Endometrium (tissue), 2 donors: ENCODE data around the gene FAF1.
"Not testable (repeated sequence)": the region's sequence is repeated elsewhere in the genome, so short reads cannot be mapped to it uniquely, and the experiment has no call there.

Experiments used
- FAIRE-seq: peaks from 2 replicates; lab custom pipeline; 2012; peaks lifted over from hg19 to GRCh38; lab: Jason Lieb, UNC
- donor health status: control.
- donor health status: control.

FAF1 gene

DNA sequence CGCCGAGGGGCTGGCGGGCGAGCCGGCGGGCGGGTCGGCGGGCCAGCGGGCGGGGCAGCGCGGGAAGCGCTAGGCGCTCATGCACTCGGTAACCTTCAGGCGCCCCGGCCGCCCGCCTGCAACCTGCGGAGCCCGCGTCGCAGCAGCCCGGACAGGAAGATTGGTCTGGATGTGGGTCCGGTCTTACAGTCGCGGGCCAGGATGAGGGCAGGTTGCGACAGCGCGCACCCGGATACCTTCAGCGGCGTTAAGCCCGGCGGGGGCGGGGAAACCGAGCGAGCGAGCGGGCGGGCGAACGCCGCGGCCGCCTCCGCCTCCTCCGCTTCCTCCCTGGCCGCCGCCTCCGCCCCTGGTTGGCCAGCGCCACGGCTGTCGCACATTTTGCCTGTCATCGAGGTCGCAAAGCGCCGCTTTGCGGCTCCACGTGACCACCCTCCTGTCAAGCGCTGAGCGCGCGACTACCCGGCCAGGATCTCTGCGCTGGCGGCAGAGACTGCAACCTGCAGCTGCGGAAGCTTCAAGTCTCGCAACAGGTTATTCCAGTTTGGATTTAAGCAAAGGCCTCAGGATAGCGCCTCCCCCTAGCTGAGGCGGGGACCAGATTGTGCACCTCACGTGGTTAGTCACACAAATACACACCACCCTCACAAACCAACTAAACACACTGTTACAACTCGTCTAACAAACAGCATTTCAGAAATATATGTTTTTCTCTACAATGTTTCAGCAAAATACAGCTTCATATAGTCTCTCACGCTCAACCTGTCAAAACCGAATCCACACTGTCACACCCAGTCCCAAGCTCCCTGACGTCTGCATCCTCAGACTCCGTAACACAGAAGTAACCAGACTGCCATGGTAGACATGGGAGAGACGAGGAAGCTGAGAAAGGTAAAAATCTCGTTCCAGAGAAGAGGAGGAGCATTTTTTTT is at the start of gene FAF1:
Gene FAF1 (minus strand): TSS at position 355 of the 932 bp plus-strand sequence. CDS start 456 bp downstream, outside the sequence.
- no peak for FAIRE-seq

DNA sequence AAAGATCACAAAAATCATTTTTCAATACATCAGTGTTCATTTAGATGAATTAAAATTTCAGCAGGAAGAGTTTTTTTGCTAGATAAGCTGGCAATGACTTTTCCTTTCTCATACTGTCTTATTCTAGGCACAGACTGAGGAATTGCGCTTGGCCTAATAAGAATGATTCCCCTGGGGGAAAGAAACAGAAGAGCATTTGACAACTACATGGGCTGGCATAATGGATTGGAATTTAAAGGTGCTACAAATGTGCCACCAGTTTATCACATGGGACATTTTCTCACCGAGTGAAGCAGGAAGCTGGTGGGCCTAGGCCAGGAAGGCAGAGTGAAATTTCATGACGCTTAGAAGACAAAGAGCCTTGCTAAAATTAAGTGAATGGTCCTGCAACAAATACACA is 49.3 kb upstream of the FAF1 start:
- FAIRE-seq: no peak

DNA sequence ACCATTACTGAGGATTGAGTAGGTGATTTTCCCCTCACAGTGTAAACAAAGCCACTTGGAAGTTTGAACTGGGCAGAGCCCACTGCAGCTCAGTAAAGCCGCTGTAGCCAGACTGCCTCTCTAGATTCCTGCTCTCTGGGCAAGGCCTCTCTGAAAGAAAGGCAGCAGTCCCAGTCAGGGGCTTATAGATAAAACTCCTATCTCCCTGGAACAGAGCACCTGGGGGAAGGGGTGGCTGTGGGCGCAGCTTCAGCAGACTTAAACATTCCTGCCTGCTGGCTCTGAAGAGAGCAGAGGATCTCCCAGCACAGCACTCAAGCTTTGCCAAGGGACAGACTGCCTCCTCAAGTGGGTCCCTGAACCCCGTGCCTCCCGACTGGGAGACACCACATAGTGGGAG is 45.5 kb upstream of the FAF1 start:
- not testable (repeated sequence) for FAIRE-seq

DNA sequence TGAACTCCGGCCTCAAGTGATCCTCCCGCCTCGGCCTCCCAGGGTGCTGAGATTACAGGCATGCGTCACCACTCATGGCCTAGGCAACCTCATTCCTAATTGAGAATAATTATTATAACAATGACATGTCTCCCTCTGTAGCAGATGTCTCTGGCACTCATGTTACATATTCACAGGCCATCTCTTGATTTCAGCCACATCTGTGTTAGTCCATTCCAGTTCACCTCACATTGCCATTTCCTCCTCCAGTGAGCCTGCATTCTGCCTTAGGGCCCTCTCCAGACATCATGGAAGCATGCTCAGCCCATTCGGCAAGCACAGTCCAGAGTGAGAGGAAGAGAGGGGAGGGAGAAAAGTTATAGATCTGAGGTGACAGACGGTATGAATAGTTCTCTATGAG is 42.4 kb upstream of the FAF1 start:
- no peak for FAIRE-seq

DNA sequence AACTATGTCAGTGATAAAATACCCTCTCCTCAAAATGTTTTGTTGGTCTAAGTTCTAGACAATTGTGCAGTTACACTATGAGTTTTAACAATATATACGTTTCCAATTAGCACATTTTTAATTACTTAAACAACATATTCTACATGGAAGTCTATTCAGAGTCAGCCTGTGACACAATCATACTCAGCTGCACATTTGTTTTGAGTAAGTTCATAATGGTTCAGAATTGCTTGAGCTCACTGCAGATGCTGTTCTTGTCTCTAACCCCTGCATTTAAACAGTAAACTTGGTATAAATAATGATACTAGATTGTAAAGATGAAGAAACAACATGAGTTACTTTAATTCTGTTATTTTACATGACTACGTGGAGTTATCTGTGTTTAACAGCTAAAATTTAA is 40.6 kb upstream of the FAF1 start:
- no peak for FAIRE-seq

DNA sequence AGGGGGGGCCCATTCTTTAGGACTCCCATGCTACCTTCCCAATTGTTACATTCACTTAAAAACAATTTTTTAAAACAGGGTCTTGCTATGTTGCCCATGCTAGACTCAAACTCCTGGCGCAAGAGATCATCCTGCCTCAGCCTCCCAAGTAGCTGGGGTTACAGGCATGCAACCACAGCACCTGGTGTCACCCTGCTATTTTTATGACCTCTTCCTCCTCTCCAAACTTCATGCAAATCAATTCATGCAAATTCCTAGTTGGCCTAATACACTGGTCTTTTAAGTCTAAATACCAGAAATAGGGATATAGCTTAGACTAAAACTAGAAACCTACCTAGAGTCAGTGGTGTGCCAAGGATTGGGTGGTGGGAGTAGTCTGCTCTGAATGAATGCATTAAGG is 40.1 kb upstream of the FAF1 start:
- FAIRE-seq: no peak

DNA sequence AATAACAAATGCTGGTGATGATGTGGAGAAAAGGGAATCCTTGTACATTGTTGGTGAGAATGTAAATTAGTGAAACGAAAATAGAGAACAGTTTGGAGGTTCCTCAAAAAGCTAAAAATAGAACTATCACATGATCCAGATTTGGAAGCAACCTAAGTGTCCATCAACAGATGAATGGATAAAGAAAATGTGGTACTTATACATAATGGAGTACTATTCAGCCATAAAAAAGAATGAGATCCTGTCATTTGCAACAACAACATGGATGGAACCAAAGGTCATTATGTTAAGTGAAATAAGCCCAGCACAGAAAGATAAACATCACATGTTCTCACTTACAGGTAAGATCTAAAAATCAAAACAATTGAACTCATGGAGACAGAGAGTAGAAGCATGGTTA is 39.3 kb upstream of the FAF1 start:
- FAIRE-seq: not testable (repeated sequence)

DNA sequence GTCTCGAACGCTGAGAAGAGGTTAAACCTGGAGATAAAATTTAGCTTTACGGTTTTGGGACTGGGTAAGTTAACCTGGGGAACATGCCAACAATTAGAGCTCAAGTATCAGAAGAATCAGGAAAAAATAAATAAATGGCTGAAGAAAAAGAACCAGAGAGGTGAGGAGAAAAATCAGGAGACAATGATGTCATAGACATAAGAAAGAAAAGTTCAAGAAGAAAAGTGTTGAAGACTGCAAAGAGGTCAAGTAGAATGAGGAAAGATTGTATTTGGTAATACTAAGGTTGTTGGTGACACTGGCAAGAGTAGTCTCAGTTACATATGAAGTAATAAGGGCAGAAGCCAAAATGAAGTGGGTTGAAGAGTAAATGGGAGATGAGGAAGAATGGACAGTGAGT is 36.0 kb upstream of the FAF1 start:
- FAIRE-seq: no peak

DNA sequence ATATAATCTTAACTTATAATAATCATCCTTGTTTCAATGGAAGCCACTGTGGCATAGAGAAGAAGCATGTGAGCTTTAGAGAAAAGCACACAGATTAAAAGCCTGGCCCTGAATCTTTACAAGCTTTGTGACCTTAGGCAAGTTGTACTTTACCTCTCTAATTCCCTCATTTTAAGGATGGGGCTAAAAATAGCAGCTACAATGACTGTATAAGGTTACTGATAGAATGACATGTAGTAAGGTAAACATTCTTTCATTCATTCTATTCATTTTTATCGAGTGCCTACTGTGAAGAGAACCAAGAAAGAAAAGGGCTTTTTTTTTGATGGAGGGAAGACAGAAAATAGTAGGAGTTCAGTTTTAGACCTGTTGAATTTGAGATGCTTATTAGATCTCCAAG is 35.6 kb upstream of the FAF1 start:
- FAIRE-seq: no peak

DNA sequence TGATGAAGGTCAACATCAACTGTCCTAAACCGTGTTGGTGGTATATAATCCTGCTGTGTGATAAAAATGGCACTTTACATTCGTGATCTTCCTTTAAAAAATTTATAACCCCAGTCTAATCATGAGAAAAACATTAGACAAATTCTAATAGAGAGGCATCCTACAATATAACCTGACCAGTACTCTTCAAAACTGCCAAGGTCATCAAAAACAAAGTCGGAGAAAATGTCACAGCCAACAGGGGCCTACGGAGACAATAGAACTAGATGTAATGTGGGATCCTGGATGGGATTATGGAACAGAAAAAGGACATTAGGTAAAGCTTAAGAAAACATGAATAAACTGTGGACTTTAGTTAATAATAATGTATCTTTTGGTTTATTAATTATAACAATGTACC is 34.9 kb upstream of the FAF1 start:
- no peak for FAIRE-seq

DNA sequence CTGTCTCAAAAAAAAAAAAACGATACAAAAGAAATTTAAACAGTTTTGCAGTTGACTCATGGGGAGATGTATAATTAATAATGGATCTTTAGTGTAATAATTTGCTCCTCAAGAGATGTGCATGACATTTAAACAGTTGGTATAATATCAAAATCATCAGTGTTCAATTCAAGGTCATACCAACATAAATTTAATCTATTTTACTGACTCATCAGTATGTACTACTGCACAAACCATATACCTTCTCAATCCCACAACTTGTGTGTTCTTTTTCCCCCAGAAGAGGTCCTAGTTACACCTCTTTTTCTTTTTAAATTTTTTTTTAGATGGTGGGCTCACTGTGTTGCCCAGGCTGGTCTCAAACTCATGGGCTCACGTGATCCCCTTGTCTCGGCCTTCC is 33.6 kb upstream of the FAF1 start:
- FAIRE-seq: no peak

DNA sequence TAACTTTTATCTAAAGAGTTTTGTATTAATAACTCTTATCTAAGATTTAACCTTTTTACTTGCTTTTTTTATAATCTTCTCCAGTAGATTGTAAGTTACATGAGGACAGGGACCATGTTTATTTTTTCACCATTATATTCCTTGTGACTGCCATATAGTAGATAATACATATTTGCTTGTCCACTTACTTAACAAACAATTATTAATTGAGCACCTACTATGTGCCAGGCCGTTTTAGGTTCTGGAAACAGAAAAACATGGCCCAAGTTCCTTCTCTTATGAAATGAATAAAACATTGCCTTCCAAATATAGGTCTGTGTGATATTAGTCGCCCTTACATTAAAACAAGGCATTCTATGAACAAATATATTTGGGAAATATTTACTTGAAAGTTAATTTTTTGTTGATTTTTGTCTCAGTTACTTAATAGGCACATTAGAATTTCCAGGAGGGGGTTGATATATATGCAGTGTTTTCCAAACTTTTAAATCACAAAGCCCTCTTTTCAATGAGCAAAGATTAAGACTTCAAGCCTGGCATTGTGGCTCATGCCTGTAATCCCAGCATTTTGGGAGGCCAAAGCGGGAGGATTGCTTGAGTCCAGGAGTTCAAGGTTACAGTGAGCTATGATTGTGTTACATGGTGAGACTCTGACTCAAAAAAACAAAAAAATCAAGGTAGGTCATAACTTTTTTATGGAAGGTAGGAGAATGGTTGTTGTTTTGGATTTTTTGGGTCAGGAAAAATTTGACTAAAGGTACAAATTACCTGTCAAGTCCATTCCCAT is 32.7 kb upstream of the FAF1 start:
- no peak for FAIRE-seq

DNA sequence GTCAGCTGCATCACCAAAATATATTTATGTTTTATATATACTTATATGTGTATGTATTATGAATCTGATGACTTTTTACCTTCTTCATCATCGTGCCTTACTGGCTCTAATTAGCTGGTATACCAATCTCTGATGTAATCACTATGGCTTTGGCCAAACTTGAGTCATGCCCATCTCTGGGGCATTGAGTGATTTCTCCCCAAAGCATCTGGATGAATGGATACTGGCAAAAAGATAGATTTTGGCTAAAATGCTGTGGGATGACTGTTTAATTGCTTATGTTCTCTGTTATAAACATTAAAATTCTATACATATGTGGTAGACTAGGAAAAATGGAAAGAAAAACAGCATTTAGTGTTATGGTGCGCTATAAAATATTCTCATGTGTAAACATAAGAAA is 29.6 kb upstream of the FAF1 start:
- FAIRE-seq: no peak

DNA sequence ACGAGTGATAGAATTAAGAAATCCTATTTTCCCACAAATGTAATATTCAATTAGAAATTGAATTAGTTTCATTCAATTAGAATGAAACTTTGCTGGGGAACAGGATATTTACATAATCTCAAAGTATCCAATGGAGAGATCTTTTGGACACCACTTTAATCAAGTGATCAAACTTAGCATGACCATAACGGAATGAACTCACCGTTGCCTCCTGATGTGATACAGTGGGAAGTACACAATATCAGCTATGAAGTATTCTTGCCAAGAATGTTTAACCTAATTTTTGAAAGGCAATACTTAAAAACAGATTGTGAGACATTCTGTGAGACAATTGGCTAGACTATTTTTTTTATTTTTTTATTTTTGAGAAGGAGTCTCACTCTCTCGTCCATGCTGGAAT is 26.6 kb upstream of the FAF1 start:
- no peak for FAIRE-seq

DNA sequence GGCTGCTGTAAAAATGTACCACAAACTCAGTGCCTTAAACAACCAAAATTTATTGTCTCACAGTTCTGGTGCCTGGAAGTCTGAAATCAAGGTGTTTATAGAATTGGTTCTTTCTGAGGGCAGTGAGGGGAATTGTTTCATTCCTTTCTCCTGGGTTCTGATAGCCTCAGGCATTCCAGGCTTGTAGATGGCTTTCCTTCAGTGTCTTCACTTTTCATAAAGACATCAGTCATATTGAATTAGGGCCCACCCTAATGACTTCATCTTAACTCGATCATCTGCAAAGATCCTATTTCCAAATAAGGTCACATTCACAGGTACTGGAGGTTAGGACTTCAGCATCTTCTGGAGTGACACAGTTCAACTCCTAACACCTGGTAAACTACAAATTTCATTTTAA is 25.0 kb upstream of the FAF1 start:
- FAIRE-seq: no peak

DNA sequence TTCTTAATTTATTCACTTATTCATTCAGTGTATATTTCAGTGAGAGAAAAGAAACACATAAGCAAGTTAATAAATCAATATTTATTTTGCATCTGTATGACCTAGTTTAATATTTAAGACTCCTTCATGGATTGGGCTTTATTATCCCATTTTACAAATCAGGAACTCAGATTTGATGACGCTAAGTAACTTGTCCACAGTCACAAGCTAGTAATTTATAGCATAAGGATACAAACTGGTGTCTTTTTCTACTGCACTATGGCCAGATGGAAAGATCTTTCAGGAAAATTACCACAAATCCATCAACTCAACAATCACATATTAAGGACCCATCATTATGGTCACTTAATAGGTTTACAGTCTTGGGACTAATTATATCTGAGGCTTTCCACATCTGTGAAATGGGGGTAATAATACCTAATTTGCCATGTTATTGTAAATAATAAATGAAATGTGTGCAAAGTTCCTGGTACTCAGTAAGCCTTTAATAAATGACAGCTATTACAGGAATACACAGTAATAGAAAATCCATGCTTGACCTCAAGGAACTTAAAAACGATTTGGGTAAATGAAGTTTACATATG is 23.2 kb upstream of the FAF1 start:
- FAIRE-seq: no peak

DNA sequence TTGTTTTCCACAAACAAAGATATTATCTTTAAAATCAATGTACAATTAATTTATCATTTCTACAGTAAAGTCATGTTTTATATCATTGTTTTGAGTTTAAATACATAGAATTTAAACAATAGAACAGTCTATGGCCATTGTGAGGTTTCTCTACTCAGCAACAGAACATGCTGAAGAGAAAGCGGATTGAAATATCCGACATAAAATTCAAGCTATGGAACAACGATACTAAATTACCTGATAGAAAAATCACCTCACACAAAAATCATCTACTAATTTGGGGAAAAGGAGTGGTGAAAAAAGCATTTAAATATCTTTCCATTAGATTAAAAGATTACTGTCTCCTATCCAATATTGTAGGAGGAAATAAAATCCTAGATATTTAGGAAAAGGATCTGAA is 22.5 kb upstream of the FAF1 start:
- no peak for FAIRE-seq

DNA sequence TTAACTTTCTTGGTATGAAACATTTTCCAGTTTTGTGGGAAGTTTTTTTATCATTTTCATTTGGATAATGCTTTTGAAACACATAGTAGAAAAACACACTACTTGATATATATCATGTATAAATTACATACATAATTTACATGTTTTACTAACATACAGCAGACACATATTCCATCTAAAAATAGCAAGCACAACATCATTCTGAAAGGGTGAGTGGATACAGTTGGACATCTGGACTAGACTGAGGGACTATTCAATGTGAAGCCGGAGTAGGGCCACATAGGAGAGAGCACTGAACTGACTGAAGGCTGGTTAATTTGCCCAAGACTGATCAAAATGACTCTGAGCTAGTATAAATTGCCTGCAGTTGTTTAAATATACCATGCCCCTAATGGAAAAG is 21.7 kb upstream of the FAF1 start:
- no peak for FAIRE-seq

DNA sequence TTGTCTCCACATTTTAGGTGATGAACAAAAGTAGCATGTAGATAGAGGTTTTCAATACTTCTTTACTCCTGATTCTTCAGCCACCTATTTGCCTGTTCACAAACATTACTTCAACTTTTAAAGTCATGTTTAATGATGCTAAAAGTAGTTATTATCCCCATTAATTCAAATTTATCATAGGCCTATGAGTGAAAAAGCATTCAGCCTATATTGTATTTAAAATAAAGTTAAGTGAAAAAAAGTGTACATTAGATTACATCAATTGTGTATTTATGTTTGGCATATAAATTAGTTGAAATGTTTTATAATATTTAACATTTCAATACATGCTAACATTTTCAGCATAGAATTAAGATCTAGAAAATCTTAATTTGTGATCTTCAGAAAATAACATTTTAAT is 20.4 kb upstream of the FAF1 start:
- FAIRE-seq: no peak

DNA sequence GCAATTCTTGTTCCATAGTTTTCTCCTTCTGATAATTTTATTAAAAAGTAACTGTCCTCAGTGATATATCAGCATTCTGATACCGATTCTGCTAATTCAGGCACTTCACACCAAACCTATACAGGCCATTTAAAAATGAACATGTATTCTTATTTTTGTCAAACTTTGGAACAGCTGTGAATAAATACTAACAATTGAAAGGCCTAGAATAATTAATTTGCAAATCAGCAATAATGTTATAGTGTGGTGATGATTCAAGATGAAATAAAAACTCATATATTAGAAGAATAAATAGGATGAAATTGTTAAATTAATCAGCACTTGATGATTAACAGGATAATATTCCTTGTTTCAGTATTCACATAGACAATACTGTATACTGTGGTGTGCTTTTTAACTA is 19.9 kb upstream of the FAF1 start:
- FAIRE-seq: no peak

DNA sequence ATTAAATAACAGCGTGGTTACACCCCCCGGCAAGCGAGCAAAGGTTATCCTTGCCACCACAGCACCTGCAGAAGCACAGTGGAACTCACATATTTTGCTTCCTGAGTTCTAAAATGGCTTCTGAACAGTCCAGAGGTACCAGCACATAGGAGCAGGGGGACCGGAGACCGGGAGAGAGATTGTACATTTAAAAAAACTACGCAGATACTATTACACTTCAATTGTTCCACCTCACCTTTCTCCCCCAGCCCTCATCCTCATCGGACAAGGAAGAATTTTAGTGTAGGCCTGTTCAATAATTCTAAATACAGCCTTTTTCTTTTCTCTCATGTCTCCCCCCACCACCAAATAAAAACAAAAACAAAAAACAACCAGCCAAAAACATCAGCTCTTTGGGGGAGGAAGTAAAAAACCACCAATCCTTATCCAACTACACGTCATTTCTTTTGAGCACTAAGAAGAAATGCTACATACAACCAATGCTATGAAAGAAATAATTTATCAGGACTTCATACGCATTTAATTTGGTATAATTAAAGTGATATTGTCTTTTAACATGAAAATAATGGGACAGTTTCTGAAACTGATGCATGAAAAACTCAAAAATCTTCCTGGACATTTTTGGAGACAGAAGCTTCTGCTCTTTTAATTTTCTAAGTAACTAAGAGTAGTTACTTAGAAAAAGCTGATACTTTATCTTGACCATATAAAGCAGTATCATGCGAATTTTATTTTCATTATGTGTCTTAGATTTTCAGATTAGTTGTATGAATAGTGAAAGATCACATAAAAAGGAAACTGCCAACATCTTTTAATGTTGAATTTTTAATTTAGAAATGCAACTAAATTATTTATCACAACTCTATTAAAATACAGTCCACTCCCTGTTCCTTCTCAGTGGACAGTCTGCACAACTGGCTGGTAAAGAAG is 19.1 kb upstream of the FAF1 start:
- FAIRE-seq: peak; percentile 54
